ENCODE results near the gene ADAM30.

ADAM30 gene

DNA sequence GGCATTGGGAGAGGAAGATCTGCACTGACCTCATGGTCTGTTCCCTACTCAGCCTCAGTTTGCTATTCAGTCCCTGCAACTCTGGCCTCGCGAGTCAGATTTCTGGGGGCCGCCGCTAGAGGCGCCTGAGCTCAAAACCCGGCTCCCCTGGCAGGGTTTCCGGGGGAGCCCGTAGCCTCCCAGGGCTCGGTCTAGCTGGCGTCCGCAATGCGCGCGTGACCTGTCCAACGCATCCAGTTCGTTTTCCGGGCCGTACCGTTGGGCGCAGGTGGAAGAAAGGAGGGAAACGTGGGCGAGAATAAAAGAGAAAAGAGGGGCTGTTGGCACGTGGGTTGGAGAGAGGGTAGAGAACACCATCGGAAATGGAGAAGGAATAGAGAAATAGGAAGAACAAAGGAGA lies at the start of gene ADAM30:
ADAM30 (minus strand) TSS at position 213 of the 400 bp plus-strand sequence; CDS start at position 34, 179 bp downstream.
- DNase-seq (ENCODE audit: low read depth in 2 of 3, low spot score in 2 of 3), result no peak

DNA sequence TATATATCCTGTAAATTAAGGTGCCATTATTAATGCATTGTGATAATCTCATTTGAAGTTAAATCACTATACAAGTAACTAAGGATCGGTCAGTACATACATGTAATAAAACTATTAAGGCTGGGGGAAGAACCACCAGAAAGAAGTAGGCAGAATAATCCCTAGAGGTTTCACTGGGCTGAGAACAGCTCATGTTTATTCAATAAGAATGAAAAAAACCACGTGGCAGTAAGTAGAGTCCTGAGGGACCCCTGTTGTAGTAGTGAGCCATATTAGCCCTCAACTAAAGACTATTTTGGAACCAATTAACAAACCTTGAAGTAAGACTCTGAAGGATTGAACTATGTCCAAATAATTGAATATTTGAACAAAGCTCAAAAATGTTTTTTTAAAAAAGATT lies 46.9 kb upstream of the ADAM30 start:
- no peak for DNase-seq (ENCODE audit: low read depth in 2 of 3, low spot score in 2 of 3)

DNA sequence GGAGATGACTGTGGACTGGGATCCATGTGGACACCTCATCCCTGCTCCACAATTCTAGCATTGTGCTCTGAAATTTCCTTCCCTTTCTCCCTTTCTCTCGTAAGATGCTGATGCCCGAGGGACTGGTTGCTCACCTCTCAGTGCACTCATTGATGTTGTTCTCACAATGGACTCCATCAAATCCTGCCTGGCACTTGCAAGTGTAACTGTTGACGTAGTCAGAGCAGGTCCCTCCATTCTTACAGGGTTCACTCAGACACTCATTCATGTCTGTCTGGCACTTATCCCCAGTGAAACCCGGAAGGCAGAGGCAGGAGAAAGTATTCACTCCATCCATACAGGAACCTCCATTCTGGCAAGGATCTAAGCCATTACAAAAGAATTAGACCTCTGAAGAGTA lies 45.1 kb upstream of the ADAM30 start:
- no peak for DNase-seq (ENCODE audit: low read depth in 2 of 3, low spot score in 2 of 3)

GRCh38 chr1:119940697-119941096 lies 44.4 kb upstream of the ADAM30 start:
- DNase-seq (ENCODE audit: low read depth in 2 of 3, low spot score in 2 of 3), result no peak

- no peak for DNase-seq (ENCODE audit: low read depth in 2 of 3, low spot score in 2 of 3)
Measured at GRCh38 chr1:119937198-119937597, 40.9 kb upstream of the ADAM30 start.

- DNase-seq (ENCODE audit: low read depth in 2 of 3, low spot score in 2 of 3), result no peak
Measured at GRCh38 chr1:119935915-119936314, 39.6 kb upstream of the ADAM30 start.

DNA sequence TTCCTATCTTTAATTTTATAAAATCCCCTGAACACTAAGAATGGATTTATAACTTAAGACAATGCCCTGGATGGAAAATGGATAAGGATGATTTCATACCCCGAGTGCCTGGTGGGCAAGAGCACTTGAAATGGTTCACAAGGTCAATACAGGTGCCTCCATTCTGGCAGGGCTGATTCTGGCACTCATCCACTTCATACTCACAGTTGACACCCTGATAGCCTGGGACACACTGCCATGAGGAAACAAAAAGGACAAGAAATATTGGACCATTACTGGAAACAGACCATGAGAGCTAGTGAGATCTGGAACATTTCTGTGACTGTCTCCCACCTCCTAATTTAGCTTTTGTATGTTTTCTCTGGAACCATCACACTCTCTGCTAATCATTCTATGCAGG lies 39.1 kb upstream of the ADAM30 start:
- DNase-seq (ENCODE audit: low read depth in 2 of 3, low spot score in 2 of 3), result no peak

GRCh38 chr1:119933397-119933796 lies 37.1 kb upstream of the ADAM30 start:
- no peak for DNase-seq (ENCODE audit: low read depth in 2 of 3, low spot score in 2 of 3)

DNA sequence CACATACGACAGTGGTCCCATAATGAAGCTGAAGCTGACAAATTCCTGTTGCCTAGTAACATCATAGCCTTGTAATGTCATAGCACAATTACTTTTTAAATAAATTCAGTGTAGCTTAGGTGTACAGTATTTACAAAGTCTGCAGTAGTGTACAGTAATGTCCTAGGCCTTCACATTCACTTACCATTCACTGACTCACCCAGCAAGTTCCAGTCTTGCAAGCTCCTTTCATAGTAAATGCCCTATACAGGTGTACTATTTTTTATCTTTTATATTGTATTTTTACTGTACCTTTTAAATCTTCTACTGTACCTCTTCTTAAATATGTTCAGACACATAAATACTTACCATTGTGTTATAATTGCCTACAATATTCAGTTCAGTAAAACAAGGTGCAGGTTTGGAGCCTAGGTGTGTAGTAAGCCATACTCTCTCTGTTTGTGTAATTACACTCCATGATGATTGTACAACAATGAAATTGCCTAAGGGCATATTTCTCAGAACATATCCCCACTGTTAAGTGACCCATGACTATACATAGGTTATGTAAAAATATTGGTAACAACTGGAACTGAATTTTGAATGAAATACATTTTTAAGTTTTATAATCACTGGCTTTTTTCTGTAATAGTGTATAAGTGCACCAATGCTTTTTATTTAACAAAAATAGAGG lies 33.5 kb upstream of the ADAM30 start:
- no peak for DNase-seq (ENCODE audit: low read depth in 2 of 3, low spot score in 2 of 3)

DNA sequence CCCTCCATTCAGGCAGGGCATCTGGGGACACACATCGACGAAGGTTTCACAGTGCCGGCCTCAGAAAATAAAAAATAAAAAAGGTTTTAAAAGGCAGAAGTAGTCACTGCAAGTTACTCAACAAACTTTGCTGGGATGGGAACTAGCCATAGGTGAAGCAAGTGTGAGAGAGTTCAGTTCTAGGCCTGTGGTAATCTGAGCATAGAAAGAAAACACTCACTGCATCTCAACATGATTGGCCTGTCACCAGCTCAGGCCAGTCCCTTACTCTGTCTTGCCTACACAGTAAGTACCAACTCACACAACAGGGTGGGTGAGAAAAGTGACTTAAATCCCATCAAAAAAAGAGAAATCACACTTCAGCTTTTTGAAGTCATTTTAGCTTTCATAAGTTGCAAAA lies 30.2 kb upstream of the ADAM30 start:
- no peak for DNase-seq (ENCODE audit: low read depth in 2 of 3, low spot score in 2 of 3)

GRCh38 chr1:119924948-119925898 lies 28.9 kb upstream of the ADAM30 start:
- DNase-seq (ENCODE audit: low read depth in 2 of 3, low spot score in 2 of 3), result no peak

DNA sequence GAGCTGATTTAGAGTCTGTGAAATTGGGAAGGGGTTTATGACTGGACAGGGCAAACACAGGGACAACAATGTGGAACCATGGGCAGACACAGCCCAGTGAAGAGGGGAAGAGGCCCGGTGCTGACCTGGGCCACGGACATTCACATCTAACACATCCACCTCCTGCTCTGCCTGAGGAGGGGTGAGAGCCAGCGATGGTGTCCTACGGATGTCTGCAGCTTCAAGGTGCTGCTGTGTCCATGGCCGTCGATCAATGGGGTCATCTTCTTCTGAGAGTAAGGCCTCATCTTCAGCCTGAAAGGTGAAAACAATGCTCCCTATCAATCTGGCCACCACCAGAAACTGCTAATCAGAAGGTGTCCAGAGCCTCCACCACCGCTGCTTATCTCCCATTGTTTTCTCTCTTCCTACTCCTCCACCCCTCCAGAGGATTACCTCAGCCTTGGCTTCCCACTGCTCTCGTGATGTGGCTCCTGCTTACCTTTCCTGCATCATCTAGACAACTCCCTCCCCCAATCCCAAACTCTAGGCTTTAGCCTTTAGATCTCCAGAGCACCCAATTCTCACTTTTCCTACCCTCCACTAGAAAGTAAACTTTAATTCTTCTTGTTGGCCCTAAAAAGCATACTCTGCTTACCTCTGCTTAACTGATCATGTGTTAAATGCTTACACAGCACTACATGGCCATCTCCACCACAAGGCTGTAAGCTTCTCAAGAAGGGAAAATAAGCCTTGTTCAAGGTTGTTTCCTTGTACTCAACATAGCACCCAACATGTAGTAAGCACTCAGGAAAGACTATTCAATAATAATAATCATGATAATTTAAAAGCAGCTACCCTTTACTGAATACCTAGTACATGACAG lies 24.0 kb upstream of the ADAM30 start:
- no peak for DNase-seq (ENCODE audit: low read depth in 2 of 3, low spot score in 2 of 3)

DNA sequence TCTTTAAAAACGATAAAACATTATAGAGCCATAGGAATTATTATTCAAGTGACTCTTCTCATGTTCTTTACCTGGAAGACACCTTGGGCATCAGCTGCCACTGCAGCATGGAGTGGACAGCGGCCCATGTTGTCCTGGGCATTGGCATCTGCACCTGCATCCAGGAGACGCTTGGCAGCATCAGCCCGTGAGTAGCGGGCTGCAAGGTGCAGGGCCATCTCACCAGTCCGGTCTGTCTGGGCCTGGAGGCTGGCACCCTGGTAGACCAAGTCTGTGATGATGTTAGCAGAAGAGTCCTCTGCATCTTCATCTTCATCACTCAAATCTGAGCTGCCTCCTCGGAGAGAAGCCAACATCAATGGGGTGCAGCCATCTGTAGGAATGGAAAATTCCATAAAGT lies 22.9 kb upstream of the ADAM30 start:
- DNase-seq (ENCODE audit: low read depth in 2 of 3, low spot score in 2 of 3), result no peak

GRCh38 chr1:119918301-119918700 lies 22.0 kb upstream of the ADAM30 start:
- no peak for DNase-seq (ENCODE audit: low read depth in 2 of 3, low spot score in 2 of 3)

GRCh38 chr1:119917304-119918055 lies 21.2 kb upstream of the ADAM30 start:
- DNase-seq (ENCODE audit: low read depth in 2 of 3, low spot score in 2 of 3), result no peak

DNA sequence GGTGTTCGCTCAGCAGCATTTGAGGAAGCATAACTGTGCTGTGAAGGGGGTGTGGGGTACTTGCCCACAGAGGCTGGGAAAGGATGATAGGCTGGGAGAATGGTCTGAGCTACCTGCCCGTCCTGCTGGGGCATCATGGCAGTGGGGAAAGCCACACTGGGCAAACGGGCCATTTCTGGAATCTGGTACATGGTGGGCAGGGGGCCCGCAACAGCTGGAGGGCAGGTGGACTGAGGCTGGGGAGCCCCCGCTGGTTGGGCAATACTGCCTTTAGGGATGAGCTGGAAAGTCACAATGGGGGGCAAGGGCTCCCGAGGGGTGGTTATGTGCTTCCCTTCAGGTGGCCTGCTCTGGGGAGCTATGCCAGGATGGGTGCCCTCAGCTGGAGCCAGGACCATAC lies 19.2 kb upstream of the ADAM30 start:
- DNase-seq (ENCODE audit: low read depth in 2 of 3, low spot score in 2 of 3), result no peak

DNA sequence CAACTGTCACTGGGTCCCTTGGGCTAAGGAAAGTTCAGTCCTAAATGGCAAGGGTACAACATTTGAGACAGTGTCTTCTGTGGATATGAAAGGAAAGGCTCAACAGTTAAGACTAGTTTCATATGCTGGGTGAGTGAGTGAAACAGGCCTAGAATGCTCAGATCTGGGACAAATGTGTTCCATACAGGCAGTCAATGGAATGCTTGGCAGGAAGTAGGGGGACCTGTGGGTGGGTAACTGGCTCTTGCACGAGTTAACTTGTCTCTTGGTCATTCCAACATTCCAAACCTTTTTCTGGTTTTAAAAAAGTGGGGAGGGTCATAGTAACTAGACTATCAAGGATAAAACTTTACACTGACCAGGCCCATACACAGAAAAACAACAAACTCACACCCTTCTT lies 17.8 kb upstream of the ADAM30 start:
- no peak for DNase-seq (ENCODE audit: low read depth in 2 of 3, low spot score in 2 of 3)

- no peak for DNase-seq (ENCODE audit: low read depth in 2 of 3, low spot score in 2 of 3)
Measured at GRCh38 chr1:119912963-119913362, 16.6 kb upstream of the ADAM30 start.

DNA sequence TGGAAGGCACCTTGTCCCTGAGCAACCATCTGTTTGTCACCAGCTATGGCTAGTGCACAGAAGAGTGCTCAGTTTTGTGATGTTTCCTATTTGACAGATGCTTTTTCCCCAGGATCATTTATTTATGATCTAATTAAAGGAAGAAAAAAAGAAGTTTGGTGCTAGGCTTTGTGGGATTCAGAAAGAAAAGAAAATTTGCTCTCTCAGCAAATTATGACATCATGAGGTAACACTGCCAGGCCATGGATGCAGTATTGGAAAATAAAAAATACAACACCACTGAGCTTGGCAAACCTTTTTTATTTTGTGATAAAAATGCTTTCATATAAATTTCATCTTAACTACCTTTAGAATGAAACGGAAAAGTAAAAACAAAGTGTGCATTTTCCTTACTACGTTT lies 15.5 kb upstream of the ADAM30 start:
- DNase-seq (ENCODE audit: low read depth in 2 of 3, low spot score in 2 of 3), result no peak

DNA sequence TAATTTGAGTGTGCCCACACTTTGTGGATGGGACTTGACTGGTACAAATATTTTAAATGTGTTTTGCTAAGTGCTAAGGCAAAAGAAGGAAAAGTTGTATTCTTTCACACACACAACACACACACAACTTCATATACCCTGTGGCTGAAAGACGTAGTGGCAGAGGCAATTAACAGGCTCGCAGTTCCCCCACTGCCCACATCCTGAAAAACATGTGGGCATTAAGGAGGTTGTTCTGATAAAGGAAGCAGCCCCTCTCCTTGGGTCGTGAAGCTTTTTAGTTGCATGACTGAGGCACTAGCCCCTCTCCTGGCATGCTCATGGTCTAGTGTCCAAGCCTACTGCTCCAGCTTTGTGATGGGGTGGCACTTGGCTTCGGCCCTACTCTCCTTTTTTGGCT lies 14.3 kb upstream of the ADAM30 start:
- DNase-seq (ENCODE audit: low read depth in 2 of 3, low spot score in 2 of 3), result no peak

Data from activated CD8-positive, alpha-beta memory T cell treated with anti-CD3 and anti-CD28 coated beads for 48 hours (primary cell).